ENCODE results near the gene ANKIB1.
"Not testable (repeated sequence)": the region's sequence is repeated elsewhere in the genome, so short reads cannot be mapped to it uniquely, and the experiment has no call there.

ANKIB1 gene

GRCh38 chr7:92331508-92331907 lies 85.7 kb downstream of the ANKIB1 start:
- DNase-seq = no peak

- DNase-seq = no peak
These were observed 87.0 kb downstream of the ANKIB1 start for GRCh38 chr7:92332782-92333181.

- DNase-seq = no peak
These were observed 88.1 kb downstream of the ANKIB1 start for GRCh38 chr7:92333866-92334265.

- DNase-seq = no peak
These were observed 89.8 kb downstream of the ANKIB1 start for GRCh38 chr7:92335574-92335973.

GRCh38 chr7:92336662-92337340 lies 91.0 kb downstream of the ANKIB1 start:
- DNase-seq = no peak

GRCh38 chr7:92340016-92340415 lies 94.2 kb downstream of the ANKIB1 start:
- no peak for DNase-seq

- DNase-seq = no peak
These were observed 97.9 kb downstream of the ANKIB1 start for GRCh38 chr7:92343714-92344113.

- no peak for DNase-seq
These were observed 106.2 kb downstream of the ANKIB1 start for GRCh38 chr7:92352009-92352408.

GRCh38 chr7:92354214-92354613 lies 108.4 kb downstream of the ANKIB1 start:
- DNase-seq = no peak

GRCh38 chr7:92356406-92356805 lies 110.6 kb downstream of the ANKIB1 start:
- no peak for DNase-seq

GRCh38 chr7:92357260-92357659 lies 111.5 kb downstream of the ANKIB1 start:
- no peak for DNase-seq

GRCh38 chr7:92359179-92359578 lies 113.4 kb downstream of the ANKIB1 start:
- DNase-seq = not testable (repeated sequence)

- no peak for DNase-seq
These were observed 114.0 kb downstream of the ANKIB1 start for GRCh38 chr7:92359801-92360200.

GRCh38 chr7:92360387-92360786 lies 114.6 kb downstream of the ANKIB1 start:
- DNase-seq = no peak

- no peak for DNase-seq
These were observed 116.4 kb downstream of the ANKIB1 start for GRCh38 chr7:92362131-92362530.

GRCh38 chr7:92366730-92367129 lies 121.0 kb downstream of the ANKIB1 start:
- DNase-seq = no peak

GRCh38 chr7:92368741-92369140 lies 123.0 kb downstream of the ANKIB1 start:
- no peak for DNase-seq

GRCh38 chr7:92375013-92375412 lies 129.2 kb downstream of the ANKIB1 start:
- no peak for DNase-seq

- no peak for DNase-seq
These were observed 145.3 kb downstream of the ANKIB1 start for GRCh38 chr7:92391071-92391470.

GRCh38 chr7:92397542-92397941 lies 151.8 kb downstream of the ANKIB1 start:
- DNase-seq = no peak

- DNase-seq = no peak
These were observed 154.2 kb downstream of the ANKIB1 start for GRCh38 chr7:92400013-92400412.

- no peak for DNase-seq
These were observed 157.4 kb downstream of the ANKIB1 start for GRCh38 chr7:92402920-92403759.

- no peak for DNase-seq
These were observed 157.9 kb downstream of the ANKIB1 start for GRCh38 chr7:92403760-92404074.

- peak; percentile 25 for DNase-seq
These were observed 158.4 kb downstream of the ANKIB1 start for GRCh38 chr7:92404170-92404614.

- no peak for DNase-seq
These were observed 163.6 kb downstream of the ANKIB1 start for GRCh38 chr7:92409357-92409756.

All from CD4-positive, alpha-beta T cell treated with Interleukin-4 for 4 hours (primary cell).